ENCODE results near the gene KIDINS220.

Gene KIDINS220

GRCh38 chr2:8850845-8851487, 13.6 kb upstream of the KIDINS220 start:
- no peak for DNase-seq

GRCh38 chr2:8849327-8849726, 11.9 kb upstream of the KIDINS220 start:
- DNase-seq, result no peak

- DNase-seq, result no peak
Observed at GRCh38 chr2:8848328-8849100, 11.1 kb upstream of the KIDINS220 start.

- no peak for DNase-seq
Observed at GRCh38 chr2:8847400-8847799, 10.0 kb upstream of the KIDINS220 start.

- no peak for DNase-seq
Observed at GRCh38 chr2:8841932-8842331, 4.5 kb upstream of the KIDINS220 start.

- no peak for DNase-seq
Observed at GRCh38 chr2:8840475-8841091, 3.2 kb upstream of the KIDINS220 start.

GRCh38 chr2:8839189-8839965, 2.0 kb upstream of the KIDINS220 start:
- no peak for DNase-seq

GRCh38 chr2:8837795-8838140, 355 bp upstream of the KIDINS220 start:
- DNase-seq, result no peak

- DNase-seq, result no peak
Observed at GRCh38 chr2:8835279-8835678, 2.1 kb downstream of the KIDINS220 start.

- DNase-seq, result no peak
Observed at GRCh38 chr2:8833853-8834252, 3.6 kb downstream of the KIDINS220 start.

GRCh38 chr2:8831516-8831915, 5.9 kb downstream of the KIDINS220 start:
- no peak for DNase-seq

GRCh38 chr2:8827729-8828128, 9.7 kb downstream of the KIDINS220 start:
- no peak for DNase-seq

GRCh38 chr2:8822218-8822617, 15.2 kb downstream of the KIDINS220 start:
- no peak for DNase-seq

GRCh38 chr2:8821276-8822217, 15.9 kb downstream of the KIDINS220 start:
- no peak for DNase-seq

- no peak for DNase-seq
Observed at GRCh38 chr2:8819948-8820347, 17.5 kb downstream of the KIDINS220 start.

- DNase-seq, result no peak
Observed at GRCh38 chr2:8819194-8819593, 18.2 kb downstream of the KIDINS220 start.

GRCh38 chr2:8817221-8817620, 20.2 kb downstream of the KIDINS220 start:
- no peak for DNase-seq

- no peak for DNase-seq
Observed at GRCh38 chr2:8806885-8807704, 30.3 kb downstream of the KIDINS220 start.

GRCh38 chr2:8805278-8806210, 31.9 kb downstream of the KIDINS220 start:
- no peak for DNase-seq

Measured in activated T-cell treated with anti-CD3 and anti-CD28 coated beads, Interleukin-2, amount 50 U/mL, for 1 hour (primary cell).